ENCODE data around the gene ZNF610.

- no peak for TF ChIP-seq ZNF274 (IDR thresholded peaks at IDR 0.05; ENCODE audit: low read depth, low read length)
- TF ChIP-seq RAD21 (IDR thresholded peaks at IDR 0.05; ENCODE audit: low read depth) = no peak
- no peak for TF ChIP-seq REST (IDR thresholded peaks at IDR 0.05; ENCODE audit: low read depth)
Measured at GRCh38 chr19:52397310-52398080, 61.5 kb downstream of the ZNF610 start, which contains the start of gene ZNF528.

All from HCT116 (cell line).